A549 (cell line): ENCODE measurements around the gene DLX5.

Experiments used
- CTCF ChIP-seq: fragments of >200 bp; sonication (Bioruptor Twin); formaldehyde crosslinking; IDR thresholded peaks from 3 replicates; pipeline ENCODE4 v1.5.1; 2016
- ESRRA ChIP-seq: fragments of 150-350 bp; IDR thresholded peaks from 2 replicates; pipeline ENCODE4 v1.6.1; 2014; ENCODE audit warnings: mild to moderate bottlenecking, low read length, borderline replicate concordance
- JUN ChIP-seq, 2 experiments: fragments of >200 bp; sonication (Bioruptor Twin); formaldehyde crosslinking; IDR thresholded peaks; 2 replicates in 1 of 2; 3 replicates in 1 of 2; pipeline ENCODE4 v1.6.1; 2016 to 2017
- KDM1A ChIP-seq: fragments of 200-600 bp; sonication (generic); IDR thresholded peaks from 2 replicates; pipeline ENCODE4 v1.6.1; 2016; ENCODE audit warnings: low read depth, mild to moderate bottlenecking
- PBX3 ChIP-seq: IDR thresholded peaks from 2 replicates; pipeline ENCODE4 v1.6.1; 2012
- POLR2AphosphoS2 ChIP-seq: conservative IDR thresholded peaks from 2 replicates; pipeline ENCODE4 v1.6.1; 2012; ENCODE audit warnings: low read length, improper control_type of control experiment, inconsistent platforms

- TF ChIP-seq CTCF (no peak), JUN (IDR thresholded peaks at IDR 0.05) (no peak), KDM1A (no peak), PBX3 (no peak), ESRRA (no peak), POLR2AphosphoS2 (no peak)
Observed at GRCh38 chr7:97024209-97025129, at the start of gene DLX5.
